ENCODE measurements around the gene RALGAPA2.

DNA sequence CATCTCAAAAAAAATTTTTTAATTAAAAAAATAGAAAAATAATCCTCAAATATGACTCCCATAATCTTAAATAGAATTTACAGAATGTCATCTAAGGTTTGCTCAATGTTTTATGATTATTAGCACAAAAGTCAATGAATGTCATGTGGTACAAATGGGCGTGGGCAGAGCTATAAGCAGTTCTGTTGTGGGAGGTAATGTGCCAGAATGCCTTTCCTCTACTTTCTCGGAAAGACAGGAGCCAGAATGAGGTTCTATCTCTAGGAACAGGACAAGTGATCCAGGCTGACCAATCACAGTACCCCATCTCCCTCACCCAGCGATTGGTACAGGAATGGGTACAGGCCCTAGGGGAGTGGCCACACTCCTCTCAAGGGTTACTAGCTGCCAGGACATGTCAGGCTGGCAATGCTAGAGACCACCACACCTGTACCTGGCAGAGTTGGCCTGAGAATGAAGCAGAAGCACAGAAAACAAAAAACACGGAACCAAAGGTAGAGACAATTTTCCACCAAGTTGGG is 15.1 kb downstream of the RALGAPA2 start:
- no peak for TF ChIP-seq OSR1 (CRISPR knock-in tag; IDR thresholded peaks at IDR 0.05)
- TF ChIP-seq, protein P1, sequence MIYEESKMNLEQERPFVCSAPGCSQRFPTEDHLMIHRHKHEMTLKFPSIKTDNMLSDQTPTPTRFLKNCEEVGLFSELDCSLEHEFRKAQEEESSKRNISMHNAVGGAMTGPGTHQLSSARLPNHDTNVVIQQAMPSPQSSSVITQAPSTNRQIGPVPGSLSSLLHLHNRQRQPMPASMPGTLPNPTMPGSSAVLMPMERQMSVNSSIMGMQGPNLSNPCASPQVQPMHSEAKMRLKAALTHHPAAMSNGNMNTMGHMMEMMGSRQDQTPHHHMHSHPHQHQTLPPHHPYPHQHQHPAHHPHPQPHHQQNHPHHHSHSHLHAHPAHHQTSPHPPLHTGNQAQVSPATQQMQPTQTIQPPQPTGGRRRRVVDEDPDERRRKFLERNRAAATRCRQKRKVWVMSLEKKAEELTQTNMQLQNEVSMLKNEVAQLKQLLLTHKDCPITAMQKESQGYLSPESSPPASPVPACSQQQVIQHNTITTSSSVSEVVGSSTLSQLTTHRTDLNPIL (CRISPR knock-in tag; IDR thresholded peaks at IDR 0.05; ENCODE audit: low read depth), result no peak
- no peak for TF ChIP-seq ZNF565 (CRISPR knock-in tag; conservative IDR thresholded peaks at IDR 0.05; ENCODE audit: low read depth)
- no peak for TF ChIP-seq ZFP3 (CRISPR knock-in tag; IDR thresholded peaks at IDR 0.05)
- no peak for TF ChIP-seq GLIS3 (CRISPR knock-in tag; IDR thresholded peaks at IDR 0.05)
- TF ChIP-seq, protein P2, sequence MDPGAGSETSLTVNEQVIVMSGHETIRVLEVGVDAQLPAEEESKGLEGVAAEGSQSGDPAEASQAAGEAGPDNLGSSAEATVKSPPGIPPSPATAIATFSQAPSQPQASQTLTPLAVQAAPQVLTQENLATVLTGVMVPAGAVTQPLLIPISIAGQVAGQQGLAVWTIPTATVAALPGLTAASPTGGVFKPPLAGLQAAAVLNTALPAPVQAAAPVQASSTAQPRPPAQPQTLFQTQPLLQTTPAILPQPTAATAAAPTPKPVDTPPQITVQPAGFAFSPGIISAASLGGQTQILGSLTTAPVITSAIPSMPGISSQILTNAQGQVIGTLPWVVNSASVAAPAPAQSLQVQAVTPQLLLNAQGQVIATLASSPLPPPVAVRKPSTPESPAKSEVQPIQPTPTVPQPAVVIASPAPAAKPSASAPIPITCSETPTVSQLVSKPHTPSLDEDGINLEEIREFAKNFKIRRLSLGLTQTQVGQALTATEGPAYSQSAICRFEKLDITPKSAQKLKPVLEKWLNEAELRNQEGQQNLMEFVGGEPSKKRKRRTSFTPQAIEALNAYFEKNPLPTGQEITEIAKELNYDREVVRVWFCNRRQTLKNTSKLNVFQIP (CRISPR knock-in tag; IDR thresholded peaks at IDR 0.05; ENCODE audit: borderline replicate concordance, low read depth), result no peak
